GM12873 (cell line): ENCODE measurements around the gene DHX38.
"Not testable (repeated sequence)": the region's sequence is repeated elsewhere in the genome, so short reads cannot be mapped to it uniquely, and the experiment has no call there.

Experiments used
- TF ChIP-seq, protein P1 (sequence below): IDR thresholded peaks from 2 replicates; pipeline ENCODE4 v1.5.1; 2012; ENCODE audit warnings: low read depth, mild to moderate bottlenecking, moderate library complexity, low read length, control low read depth; ENCODE audit not compliant: insufficient read depth; ENCODE audit errors: missing control alignments

DHX38 gene

DNA sequence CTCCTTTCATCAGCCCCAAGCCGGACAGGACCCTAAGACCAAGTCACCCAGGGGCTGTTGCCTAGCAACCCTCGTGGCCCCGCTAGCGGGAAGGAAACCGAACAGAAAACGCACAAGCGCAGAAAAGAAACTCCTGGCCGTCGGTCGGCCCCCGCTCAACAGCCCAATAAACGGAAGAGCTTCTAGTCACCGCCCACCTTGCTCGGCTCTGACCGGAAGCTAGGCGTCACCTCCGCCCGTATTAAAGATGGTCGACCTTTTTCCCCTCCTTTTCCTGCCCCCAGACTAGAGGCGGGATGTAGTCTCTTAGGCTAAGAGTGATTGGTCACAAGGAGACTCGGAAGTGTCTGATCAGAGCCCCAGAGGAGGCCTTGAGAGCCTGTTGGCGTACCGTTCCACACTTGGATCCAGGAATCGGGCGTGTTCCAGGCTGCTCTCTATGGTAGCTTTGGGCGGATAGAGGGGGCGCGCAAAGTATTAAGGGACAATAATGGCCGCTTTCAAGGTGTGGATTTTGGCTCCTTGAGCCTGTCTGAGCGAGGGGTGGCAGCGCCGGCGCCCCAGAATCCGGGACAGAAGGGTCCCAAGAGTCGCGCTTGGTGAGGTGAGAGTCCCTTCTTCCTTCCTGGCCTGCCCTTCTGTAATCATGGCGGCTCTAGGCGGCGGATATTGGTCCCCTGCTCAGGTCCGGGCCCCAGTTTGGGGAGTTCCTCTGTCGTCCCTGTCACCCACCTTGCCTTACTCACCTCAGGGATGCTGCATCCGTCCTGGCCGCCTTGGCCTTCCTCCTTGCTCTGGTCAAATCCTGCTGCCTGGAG lies at the start of gene DHX38, which contains the start of gene TXNL4B:
TSS of gene DHX38 (plus strand) at position 400 of the 818 bp plus-strand sequence. CDS start 2,311 bp downstream, outside the sequence.
TSS of gene TXNL4B (minus strand) at position 173 of the 818 bp plus-strand sequence. CDS start 2,871 bp downstream, outside the sequence.
- TF ChIP-seq, protein P1, sequence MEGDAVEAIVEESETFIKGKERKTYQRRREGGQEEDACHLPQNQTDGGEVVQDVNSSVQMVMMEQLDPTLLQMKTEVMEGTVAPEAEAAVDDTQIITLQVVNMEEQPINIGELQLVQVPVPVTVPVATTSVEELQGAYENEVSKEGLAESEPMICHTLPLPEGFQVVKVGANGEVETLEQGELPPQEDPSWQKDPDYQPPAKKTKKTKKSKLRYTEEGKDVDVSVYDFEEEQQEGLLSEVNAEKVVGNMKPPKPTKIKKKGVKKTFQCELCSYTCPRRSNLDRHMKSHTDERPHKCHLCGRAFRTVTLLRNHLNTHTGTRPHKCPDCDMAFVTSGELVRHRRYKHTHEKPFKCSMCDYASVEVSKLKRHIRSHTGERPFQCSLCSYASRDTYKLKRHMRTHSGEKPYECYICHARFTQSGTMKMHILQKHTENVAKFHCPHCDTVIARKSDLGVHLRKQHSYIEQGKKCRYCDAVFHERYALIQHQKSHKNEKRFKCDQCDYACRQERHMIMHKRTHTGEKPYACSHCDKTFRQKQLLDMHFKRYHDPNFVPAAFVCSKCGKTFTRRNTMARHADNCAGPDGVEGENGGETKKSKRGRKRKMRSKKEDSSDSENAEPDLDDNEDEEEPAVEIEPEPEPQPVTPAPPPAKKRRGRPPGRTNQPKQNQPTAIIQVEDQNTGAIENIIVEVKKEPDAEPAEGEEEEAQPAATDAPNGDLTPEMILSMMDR = no peak

DNA sequence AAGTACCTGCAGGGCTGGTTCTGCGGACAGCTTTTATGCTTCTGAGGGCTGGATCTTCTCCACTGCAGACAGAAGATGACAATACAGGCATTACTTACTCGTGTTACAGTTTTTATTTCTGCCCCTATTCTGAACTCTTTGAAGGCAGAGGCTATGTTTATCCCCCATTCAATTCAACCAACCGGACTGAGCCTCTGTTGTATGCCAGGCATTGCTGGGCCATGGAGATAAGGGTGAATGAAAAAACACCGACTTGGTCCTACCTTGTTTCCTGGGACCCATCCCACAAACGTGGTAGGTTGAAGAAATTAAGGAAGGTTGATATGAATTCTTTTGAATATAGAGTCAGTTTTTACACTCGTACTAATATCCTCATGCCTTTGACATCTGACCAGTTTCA lies 49.4 kb upstream of the DHX38 start:
- TF ChIP-seq, protein P1 = no peak

DNA sequence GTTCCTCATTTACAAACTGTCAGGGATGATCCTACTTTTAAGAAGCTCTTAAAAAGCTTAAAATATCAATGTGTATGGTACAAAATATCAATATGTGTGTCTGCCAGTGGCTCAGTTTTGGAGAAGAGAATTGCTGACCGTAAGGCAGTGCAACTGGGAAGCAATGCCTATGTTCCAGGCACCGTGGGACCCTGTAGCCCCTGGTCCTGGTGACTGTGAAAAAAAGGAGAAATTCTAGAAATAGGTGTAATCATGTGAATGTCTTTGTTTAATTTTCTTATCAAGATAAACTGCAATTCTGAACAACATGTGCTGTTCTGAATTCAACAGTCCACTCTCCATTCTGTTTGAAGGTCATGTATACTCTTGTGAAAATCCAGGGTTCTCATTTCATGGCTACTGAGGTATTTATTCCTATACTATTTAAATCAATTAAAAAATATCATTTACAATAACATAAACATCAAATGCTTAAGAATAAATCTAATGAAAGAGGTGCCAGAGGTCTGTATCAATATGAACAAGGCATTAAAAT lies 48.8 kb upstream of the DHX38 start:
- TF ChIP-seq, protein P1 = no peak

DNA sequence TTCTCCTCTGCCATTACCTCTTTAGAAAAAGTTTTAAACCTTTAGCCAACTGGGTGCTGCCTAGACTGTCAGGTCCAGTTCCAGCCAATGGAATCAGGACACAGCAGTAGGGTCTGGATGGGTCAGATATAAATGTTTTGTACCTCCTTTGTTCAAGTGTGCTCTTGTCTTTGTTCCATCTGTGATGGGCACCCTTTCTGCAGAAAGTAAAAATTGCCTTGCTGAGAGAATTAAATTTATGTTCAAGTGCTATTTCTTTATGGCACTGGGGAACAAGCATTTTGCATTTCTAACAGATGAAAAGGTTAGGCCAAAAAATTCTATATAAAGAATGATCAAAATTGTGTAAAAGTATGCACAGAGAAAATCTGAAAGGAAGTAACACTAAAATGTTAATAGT lies 44.5 kb upstream of the DHX38 start:
- TF ChIP-seq, protein P1 = no peak

DNA sequence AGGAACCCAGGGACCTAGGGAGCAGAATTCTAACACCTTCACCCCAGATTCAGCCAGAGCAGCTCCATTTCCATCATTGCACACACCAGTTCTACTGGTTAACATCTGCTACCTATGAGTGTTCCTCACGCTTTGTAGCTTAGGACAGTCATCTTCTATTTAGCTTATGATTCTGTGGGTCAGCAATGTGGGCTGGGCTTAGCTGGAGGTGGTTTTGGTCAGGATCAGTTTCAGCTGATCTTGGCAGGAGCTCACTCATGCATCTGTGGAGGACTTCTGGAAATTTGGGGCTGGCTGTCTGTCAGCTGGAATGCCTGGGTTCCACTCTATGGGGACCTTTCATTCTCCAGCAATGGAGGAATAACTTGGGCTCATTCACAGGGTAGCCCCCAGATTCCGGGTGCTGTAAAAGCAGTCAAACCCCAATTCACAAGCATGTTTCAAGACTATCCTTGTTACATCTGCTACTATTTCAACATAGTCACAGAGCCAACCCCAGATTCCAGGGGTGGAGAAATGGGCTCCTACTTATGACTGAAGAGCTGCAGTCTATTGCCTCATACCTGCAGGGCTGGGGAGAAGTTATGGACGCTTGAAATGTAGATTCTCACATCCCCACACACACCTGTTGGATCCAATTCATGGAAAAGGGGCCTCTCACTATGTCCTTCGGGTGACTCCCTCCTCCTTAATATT lies 42.7 kb upstream of the DHX38 start:
- TF ChIP-seq, protein P1 = no peak

DNA sequence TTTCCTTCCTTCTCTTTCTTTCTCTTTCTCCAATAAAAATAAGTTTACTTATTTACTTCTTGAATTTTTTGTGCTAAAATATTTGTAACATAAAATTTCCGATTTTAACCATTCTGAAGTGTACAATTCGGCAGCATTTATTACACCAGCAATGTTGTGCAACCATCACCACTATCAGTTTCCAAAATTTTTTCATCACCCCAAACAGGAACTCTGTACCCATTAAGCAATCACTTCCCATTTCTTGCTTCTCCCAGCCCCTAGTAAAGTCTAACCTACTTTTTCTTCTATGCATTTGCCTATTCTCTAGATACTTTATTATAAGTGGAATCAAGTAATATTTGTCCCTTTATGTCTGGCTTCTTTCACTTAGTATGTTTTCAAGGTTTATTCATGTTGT lies 41.8 kb upstream of the DHX38 start:
- TF ChIP-seq, protein P1 = no peak

DNA sequence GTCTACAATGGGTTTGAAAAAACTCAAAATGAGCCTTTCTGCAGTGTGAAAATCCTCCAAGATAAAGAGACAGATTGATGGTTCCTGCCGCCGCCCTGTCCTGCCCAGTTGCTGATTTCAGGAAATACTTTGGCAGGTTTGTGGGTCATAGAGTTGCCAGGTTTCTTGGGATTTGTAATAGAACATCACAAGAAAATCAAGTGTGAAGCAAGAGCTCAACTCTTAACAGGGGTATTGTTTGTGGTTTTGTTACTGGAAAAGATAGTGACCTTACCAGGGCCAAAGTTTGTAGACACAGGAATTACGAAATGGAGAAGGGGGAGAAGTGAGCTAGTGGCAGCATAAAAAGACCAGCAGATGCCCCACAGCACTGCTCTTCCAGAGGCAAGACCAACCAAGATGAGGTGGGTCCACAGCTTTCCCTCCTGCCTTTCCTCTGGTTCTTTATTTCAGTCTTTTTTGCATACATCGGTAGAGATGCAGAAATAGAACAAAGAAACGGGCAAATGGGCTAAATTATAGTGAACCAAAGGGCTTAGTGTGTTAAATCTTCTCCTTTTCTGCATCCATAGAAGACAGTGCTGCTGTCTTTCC lies 39.3 kb upstream of the DHX38 start, which contains the start of gene HP:
TSS of gene HP (plus strand) at position 252 of the 594 bp plus-strand sequence. CDS start at position 400, 148 bp downstream.
- TF ChIP-seq, protein P1 = not testable (repeated sequence)
